Stomach (tissue), 9 donors: ENCODE data around the gene KRT33B. TPM values are rescaled to one million over a fixed set of nuclear protein-coding genes. Genes with fewer than 3 reads are reported as not detected.

Experiments used
- DNase-seq, 2 donors: peaks; one replicate each; pipeline versions ENCODE4 v3.0.0 to v3.0.0-alpha.2; 2013 to 2019
- H3K27ac ChIP-seq, 5 donors: fragments of 200-600 bp in 4 of 5; sonication (generic) in 4 of 5; one replicate each; pipeline ENCODE4 v1.5.1; 2013 to 2019; ENCODE audit warnings: mild to moderate bottlenecking in 1 of 5, moderate library complexity in 1 of 5
- H3K27me3 ChIP-seq, 3 donors: fragments of 200-600 bp; sonication (generic); one replicate each; pipeline ENCODE4 v1.5.1; 2017 to 2019; ENCODE audit warnings: mixed run types in 1 of 3
- H3K36me3 ChIP-seq, 4 donors: fragments of 200-600 bp; sonication (generic); 1 replicate in 3 of 4; 2 replicates in 1 of 4; pipeline ENCODE4 v1.5.1; 2016 to 2019
- H3K4me1 ChIP-seq, 4 donors: fragments of 200-600 bp; sonication (generic); one replicate each; pipeline ENCODE4 v1.5.1; 2016 to 2019
- H3K4me3 ChIP-seq, 4 donors: fragments of 200-600 bp; sonication (generic) in 3 of 4; one replicate each; pipeline ENCODE4 v1.5.1; 2016 to 2019; ENCODE audit warnings: mild to moderate bottlenecking in 1 of 4
- H3K9me3 ChIP-seq, 4 donors: fragments of 200-600 bp; sonication (generic); one replicate each; pipeline ENCODE4 v1.5.1; 2016 to 2019
- CTCF ChIP-seq, 7 experiments: fragments of 450-650 bp in 4 of 7; fragments of 200-600 bp in 3 of 7; sonication (generic) in 3 of 7; IDR thresholded peaks; one replicate each; pipeline ENCODE4 v1.5.1; 2016 to 2019; ENCODE audit warnings: antibody characterized with exemption in 7 of 7, control low read depth in 2 of 7, mild to moderate bottlenecking in 1 of 7
- EP300 ChIP-seq: sonication (generic); formaldehyde crosslinking; IDR thresholded peaks from one replicate; pipeline ENCODE4 v1.6.1; 2017; ENCODE audit warnings: antibody characterized with exemption
- POLR2A ChIP-seq, 4 donors: fragments of 450-650 bp; IDR thresholded peaks; one replicate each; pipeline ENCODE4 v1.6.1; 2016; ENCODE audit warnings: antibody characterized with exemption in 4 of 4, control low read depth in 2 of 4, mild to moderate bottlenecking in 1 of 4, moderate library complexity in 1 of 4
- POLR2AphosphoS5 ChIP-seq, 3 donors: sonication (generic); formaldehyde crosslinking; IDR thresholded peaks; one replicate each; pipeline ENCODE4 v1.6.1; 2016; ENCODE audit warnings: antibody characterized with exemption in 3 of 3
- WGBS, 5 donors: extraction: QIAGEN DNeasy Blood & Tissue Kit in 3 of 5; methylation state at CpG; one replicate each; pipeline versions ENCODE4 v1.1.5 to v1.1.7; 2013 to 2018; 5-methylcytosine and 5-hydroxymethylcytosine counted together
- intact Hi-C: fragments of 100-400 bp; cut with DNase I; formaldehyde crosslinking; loops from one replicate; pipeline ENCODE4 v1.15.1; 2023; ENCODE audit warnings: low total_unique reads
- polyA plus RNA-seq, 3 donors: library from polyadenylated mRNA; stranded (reverse); fragments of 200-250 nt; gene quantifications; one replicate each; pipeline ENCODE4 v1.2.3, GENCODE V29; 2013
- total RNA-seq, 5 donors: library from RNA; depleted of rRNA; stranded (reverse); fragments of >200 nt; gene quantifications; one replicate each; pipeline versions ENCODE4 v1.1.0 to v1.2.3, GENCODE V29; 2014 to 2016
- donor health status: healthy with polysubstance abuse.
- donor health status: Bipolar disorder and iron deficiency.
- donor health status: healthy.

KRT33B gene
- total and polyA plus RNA-seq, 8 donors, result not detected

DNA sequence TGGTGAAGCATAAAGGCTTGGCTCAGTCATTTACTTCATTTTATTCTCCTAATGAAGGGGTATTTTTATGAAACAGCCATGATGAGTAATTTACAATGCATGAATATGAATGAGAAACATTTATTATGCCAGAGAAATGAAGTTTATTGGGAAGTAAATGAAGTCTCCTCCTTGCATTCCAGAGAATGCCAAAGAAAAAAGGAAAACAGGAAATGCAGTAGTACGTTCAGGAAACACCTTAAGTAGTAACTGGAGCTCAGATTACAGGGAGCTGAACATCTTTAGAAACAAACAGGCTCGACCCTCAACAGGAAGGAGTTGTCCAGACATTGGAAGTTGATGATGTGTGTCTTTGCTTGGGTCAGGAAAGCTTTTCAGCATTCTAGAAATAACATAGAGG lies 7.9 kb upstream of the KRT33B start:
- intact Hi-C loops, result no loop called here
- TF ChIP-seq POLR2A (IDR thresholded peaks at IDR 0.05) (no peak), EP300 (no peak), CTCF (IDR thresholded peaks at IDR 0.05) (no peak), POLR2AphosphoS5 (IDR thresholded peaks at IDR 0.05) (no peak)
- Histone ChIP-seq H3K4me1 (no peaks in the 10 kb centered on the region), H3K27ac (no peak overlapping the region), H3K9me3 (no peaks in the 10 kb centered on the region), H3K27me3 (peaks cover 0 to 5% (median 0%) of the 10 kb centered on the region in 3 donors), H3K4me3 (no peak overlapping the region), H3K36me3 (no peaks in the 10 kb centered on the region)
- WGBS, 5 donors, result 12 to 30% (median 18%) methylated on average over 2 of the region's 2 CpGs
- DNase-seq, result no peak

DNA sequence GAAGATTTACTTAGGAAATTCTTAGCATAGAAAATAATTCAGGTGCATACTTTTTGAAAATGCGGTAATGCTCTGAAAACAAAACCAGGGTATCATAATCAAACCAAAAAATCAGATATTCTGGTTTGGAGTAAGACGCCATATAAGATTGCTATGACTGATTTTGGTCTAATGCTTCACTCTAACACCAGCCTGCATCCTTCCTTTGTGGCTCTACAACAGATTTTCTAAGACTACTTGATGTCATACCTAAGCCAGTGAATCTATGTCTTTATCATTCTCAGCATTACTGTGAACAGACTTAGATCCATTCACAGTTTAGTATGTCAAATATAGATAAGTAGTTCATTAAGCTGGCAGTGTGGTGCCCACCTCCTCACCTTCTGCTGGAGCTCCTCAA lies 590 bp downstream of the KRT33B start:
- Histone ChIP-seq H3K4me3 (no peak overlapping the region), H3K36me3 (no peaks in the 10 kb centered on the region), H3K27me3 (no peaks in the 10 kb centered on the region), H3K4me1 (no peaks in the 10 kb centered on the region), H3K27ac (no peak overlapping the region), H3K9me3 (no peaks in the 10 kb centered on the region)
- no peak for DNase-seq
- intact Hi-C loops, result no loop called here
- WGBS, 5 donors, result 84 to 93% (median 92%) methylated on average over 2 of the region's 2 CpGs
- TF ChIP-seq POLR2A (IDR thresholded peaks at IDR 0.05), result no peak
- no peak for TF ChIP-seq EP300
- TF ChIP-seq CTCF (IDR thresholded peaks at IDR 0.05), result no peak
- TF ChIP-seq POLR2AphosphoS5 (IDR thresholded peaks at IDR 0.05), result no peak

- Histone ChIP-seq H3K4me3 (no peak overlapping the region), H3K27me3 (no peaks in the 10 kb centered on the region), H3K27ac (no peak overlapping the region), H3K36me3 (no peaks in the 10 kb centered on the region), H3K9me3 (no peaks in the 10 kb centered on the region), H3K4me1 (no peaks in the 10 kb centered on the region)
- TF ChIP-seq POLR2AphosphoS5 (IDR thresholded peaks at IDR 0.05) (no peak), CTCF (IDR thresholded peaks at IDR 0.05) (no peak), EP300 (no peak), POLR2A (IDR thresholded peaks at IDR 0.05) (no peak)
- intact Hi-C loops, result no loop called here
- DNase-seq, result no peak
- 75 to 92% (median 88%) methylated on average over 10 of the region's 10 CpGs for WGBS, 5 donors
Measured at GRCh38 chr17:41367426-41368075, 2.1 kb downstream of the KRT33B start.

- no peak overlapping the region for H3K4me3 ChIP-seq
- TF ChIP-seq POLR2A (IDR thresholded peaks at IDR 0.05), result no peak
- TF ChIP-seq CTCF (IDR thresholded peaks at IDR 0.05), result no peak
- no peak for TF ChIP-seq EP300
- no peak for TF ChIP-seq POLR2AphosphoS5 (IDR thresholded peaks at IDR 0.05)
- H3K4me1 ChIP-seq, result no peaks in the 10 kb centered on the region
- DNase-seq, result no peak
- no peaks in the 10 kb centered on the region for H3K27me3 ChIP-seq
- no peaks in the 10 kb centered on the region for H3K9me3 ChIP-seq
- intact Hi-C loops, result no loop called here
- no peak overlapping the region for H3K27ac ChIP-seq
- H3K36me3 ChIP-seq, result no peaks in the 10 kb centered on the region
Measured at GRCh38 chr17:41366070-41366469, 3.5 kb downstream of the KRT33B start.
